ENCODE results near the gene PARD3B.

DNA sequence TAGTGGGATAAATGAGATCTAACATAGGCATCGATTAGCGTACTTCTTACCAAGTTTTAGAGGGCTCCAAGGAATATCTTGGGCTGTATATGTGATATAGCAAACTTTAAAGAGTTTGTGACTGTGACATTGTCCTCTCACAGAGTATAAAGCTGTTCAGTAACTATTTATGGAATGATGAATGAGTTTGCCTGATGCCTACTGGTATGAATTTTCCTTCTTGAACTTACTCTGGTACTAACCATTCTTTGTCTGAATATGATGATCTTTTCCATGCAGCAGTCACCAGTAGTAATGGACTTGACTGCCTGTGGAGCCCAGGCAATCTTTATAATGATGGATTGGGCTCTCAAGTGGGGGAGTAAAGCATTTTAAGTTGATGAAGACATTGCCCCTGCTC lies 120.5 kb downstream of the PARD3B start:
- no peak for TF ChIP-seq SP1 (IDR thresholded peaks at IDR 0.05)
- no peak for TF ChIP-seq HDGF (IDR thresholded peaks at IDR 0.05; ENCODE audit: borderline replicate concordance)
- no peak for TF ChIP-seq ARNT (IDR thresholded peaks at IDR 0.05)
- TF ChIP-seq LEF1 (IDR thresholded peaks at IDR 0.05; ENCODE audit: borderline replicate concordance), result no peak
- TF ChIP-seq CTBP1 (IDR thresholded peaks at IDR 0.05; ENCODE audit: borderline replicate concordance), result no peak
- no peak for TF ChIP-seq NFRKB (IDR thresholded peaks at IDR 0.05)
- TF ChIP-seq BHLHE40 (IDR thresholded peaks at IDR 0.05; ENCODE audit: borderline replicate concordance), result no peak
- no peak for TF ChIP-seq SUZ12 (IDR thresholded peaks at IDR 0.05)
- no peak for TF ChIP-seq FOXA1 (IDR thresholded peaks at IDR 0.05)
- TF ChIP-seq, protein P1, sequence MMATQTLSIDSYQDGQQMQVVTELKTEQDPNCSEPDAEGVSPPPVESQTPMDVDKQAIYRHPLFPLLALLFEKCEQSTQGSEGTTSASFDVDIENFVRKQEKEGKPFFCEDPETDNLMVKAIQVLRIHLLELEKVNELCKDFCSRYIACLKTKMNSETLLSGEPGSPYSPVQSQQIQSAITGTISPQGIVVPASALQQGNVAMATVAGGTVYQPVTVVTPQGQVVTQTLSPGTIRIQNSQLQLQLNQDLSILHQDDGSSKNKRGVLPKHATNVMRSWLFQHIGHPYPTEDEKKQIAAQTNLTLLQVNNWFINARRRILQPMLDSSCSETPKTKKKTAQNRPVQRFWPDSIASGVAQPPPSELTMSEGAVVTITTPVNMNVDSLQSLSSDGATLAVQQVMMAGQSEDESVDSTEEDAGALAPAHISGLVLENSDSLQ (IDR thresholded peaks at IDR 0.05), result no peak
- TF ChIP-seq ELF4 (IDR thresholded peaks at IDR 0.05), result no peak
